Measurements from ENCODE around the gene SLC6A4.

GRCh38 chr17:30243568-30243967 lies 8.1 kb upstream of the SLC6A4 start:
- TF ChIP-seq CTCF (conservative IDR thresholded peaks at IDR 0.05; ENCODE audit: low read length) (no peak), EZH2phosphoT487 (IDR thresholded peaks at IDR 0.05; ENCODE audit: borderline replicate concordance) (no peak)
